ENCODE measurements around the gene FAAH.

FAAH gene

DNA sequence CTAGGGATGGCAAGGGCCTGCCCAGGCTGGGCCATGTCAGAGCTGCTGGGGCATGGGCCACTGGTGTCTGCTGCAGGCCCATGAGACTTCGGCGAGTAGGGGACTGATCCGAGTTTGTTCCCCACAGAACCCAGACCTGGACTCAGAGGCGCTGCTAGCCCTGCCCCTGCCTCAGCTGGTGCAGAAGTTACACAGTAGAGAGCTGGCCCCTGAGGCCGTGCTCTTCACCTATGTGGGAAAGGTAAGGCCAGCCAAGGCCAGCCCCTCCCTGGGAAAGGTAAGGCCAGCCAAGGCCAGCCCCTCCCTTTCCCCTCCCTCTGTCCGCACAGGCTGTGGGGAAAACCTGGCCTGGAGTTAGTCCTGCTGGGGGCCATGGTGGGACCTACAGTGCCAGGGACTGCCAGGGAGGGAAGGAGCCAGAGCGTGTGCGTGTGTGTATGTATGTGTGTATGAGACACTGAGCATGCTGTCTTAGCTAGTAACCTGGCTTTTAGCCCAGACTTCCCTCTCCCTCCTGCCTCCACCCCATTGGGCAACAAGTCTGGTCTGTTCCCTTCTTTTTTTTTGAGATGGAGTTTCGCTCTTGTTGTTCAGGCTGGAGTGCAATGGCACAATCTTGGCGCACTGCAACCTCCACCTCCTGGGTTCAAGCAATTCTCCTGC lies 8.0 kb downstream of the FAAH start:
- H3K9ac ChIP-seq (ENCODE audit: low read depth, low read length) = no peak overlapping the region
- H3K27me3 ChIP-seq (ENCODE audit: control insufficient read depth, insufficient read depth, low read length) = peaks cover 18% of the 10 kb centered on the region
- H3K9me3 ChIP-seq (replicated peaks; ENCODE audit: low read length) = no peaks in the 10 kb centered on the region
- no peaks in the 10 kb centered on the region for H3K36me3 ChIP-seq (ENCODE audit: insufficient read depth, low read length)
- no peak overlapping the region for H3K4me2 ChIP-seq (ENCODE audit: low read length)
- H3K4me3 ChIP-seq (ENCODE audit: low read length) = no peak overlapping the region
- H3K4me1 ChIP-seq (ENCODE audit: control insufficient read depth, insufficient read depth, low read length) = peaks cover 16% of the 10 kb centered on the region

GRCh38 chr1:46403916-46404315 lies 9.8 kb downstream of the FAAH start:
- peaks cover 10% of the 10 kb centered on the region for H3K27me3 ChIP-seq (ENCODE audit: control insufficient read depth, insufficient read depth, low read length)
- H3K4me1 ChIP-seq (ENCODE audit: control insufficient read depth, insufficient read depth, low read length) = peaks cover 16% of the 10 kb centered on the region
- no peaks in the 10 kb centered on the region for H3K36me3 ChIP-seq (ENCODE audit: insufficient read depth, low read length)
- no peak overlapping the region for H3K4me3 ChIP-seq (ENCODE audit: low read length)
- H3K9ac ChIP-seq (ENCODE audit: low read depth, low read length) = no peak overlapping the region
- no peak overlapping the region for H3K4me2 ChIP-seq (ENCODE audit: low read length)
- no peaks in the 10 kb centered on the region for H3K9me3 ChIP-seq (replicated peaks; ENCODE audit: low read length)

DNA sequence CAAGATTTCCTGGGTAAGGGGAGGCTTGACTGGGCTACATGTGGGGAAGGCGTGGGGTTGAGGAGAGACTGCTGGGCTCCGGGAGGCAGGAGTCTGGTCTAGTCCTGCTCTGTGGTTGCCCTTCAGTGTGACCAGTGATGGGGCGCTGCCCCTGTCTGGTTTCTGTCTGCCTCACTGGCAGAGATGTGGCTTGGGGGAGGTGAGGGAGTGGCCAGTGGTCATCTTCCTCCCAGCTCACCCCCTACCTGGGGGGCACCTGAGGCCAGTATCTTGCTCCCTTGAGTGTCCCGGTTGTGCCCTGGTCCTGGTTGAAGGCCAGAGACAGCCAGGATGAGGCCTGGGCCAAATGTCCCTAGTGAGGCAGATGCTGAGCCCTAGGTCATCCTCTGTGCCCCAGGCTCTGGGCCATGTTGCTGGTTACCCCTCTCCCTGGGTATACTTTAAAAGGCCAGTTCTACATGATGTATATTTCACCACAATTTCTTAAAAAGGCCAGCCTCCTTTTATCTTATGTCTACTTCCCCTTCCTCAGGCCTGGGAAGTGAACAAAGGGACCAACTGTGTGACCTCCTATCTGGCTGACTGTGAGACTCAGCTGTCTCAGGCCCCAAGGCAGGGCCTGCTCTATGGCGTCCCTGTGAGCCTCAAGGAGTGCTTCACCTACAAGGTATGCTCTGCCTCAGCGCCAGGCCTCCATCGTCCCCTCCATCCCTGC lies 10.5 kb downstream of the FAAH start:
- peaks cover 16% of the 10 kb centered on the region for H3K4me1 ChIP-seq (ENCODE audit: control insufficient read depth, insufficient read depth, low read length)
- no peak overlapping the region for H3K9ac ChIP-seq (ENCODE audit: low read depth, low read length)
- no peaks in the 10 kb centered on the region for H3K36me3 ChIP-seq (ENCODE audit: insufficient read depth, low read length)
- no peaks in the 10 kb centered on the region for H3K9me3 ChIP-seq (replicated peaks; ENCODE audit: low read length)
- H3K27me3 ChIP-seq (ENCODE audit: control insufficient read depth, insufficient read depth, low read length) = peaks cover 4% of the 10 kb centered on the region
- no peak overlapping the region for H3K4me3 ChIP-seq (ENCODE audit: low read length)
- no peak overlapping the region for H3K4me2 ChIP-seq (ENCODE audit: low read length)

DNA sequence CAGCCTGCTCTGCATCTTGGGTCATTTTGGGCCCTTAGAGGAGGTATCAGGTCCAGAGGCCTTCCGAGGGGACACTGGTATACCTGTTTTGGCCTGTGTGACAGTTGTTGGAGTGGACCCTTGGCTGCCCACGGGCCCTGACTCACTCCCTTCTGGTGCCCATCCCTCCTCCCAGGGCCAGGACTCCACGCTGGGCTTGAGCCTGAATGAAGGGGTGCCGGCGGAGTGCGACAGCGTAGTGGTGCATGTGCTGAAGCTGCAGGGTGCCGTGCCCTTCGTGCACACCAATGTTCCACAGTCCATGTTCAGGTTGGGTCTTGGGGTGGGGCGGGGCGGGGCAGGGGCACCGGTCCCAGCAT lies 11.1 kb downstream of the FAAH start:
- H3K4me2 ChIP-seq (ENCODE audit: low read length) = no peak overlapping the region
- H3K27me3 ChIP-seq (ENCODE audit: control insufficient read depth, insufficient read depth, low read length) = peaks cover 3% of the 10 kb centered on the region
- no peak overlapping the region for H3K9ac ChIP-seq (ENCODE audit: low read depth, low read length)
- H3K36me3 ChIP-seq (ENCODE audit: insufficient read depth, low read length) = no peaks in the 10 kb centered on the region
- peaks cover 16% of the 10 kb centered on the region for H3K4me1 ChIP-seq (ENCODE audit: control insufficient read depth, insufficient read depth, low read length)
- H3K9me3 ChIP-seq (replicated peaks; ENCODE audit: low read length) = no peaks in the 10 kb centered on the region
- H3K4me3 ChIP-seq (ENCODE audit: low read length) = no peak overlapping the region

DNA sequence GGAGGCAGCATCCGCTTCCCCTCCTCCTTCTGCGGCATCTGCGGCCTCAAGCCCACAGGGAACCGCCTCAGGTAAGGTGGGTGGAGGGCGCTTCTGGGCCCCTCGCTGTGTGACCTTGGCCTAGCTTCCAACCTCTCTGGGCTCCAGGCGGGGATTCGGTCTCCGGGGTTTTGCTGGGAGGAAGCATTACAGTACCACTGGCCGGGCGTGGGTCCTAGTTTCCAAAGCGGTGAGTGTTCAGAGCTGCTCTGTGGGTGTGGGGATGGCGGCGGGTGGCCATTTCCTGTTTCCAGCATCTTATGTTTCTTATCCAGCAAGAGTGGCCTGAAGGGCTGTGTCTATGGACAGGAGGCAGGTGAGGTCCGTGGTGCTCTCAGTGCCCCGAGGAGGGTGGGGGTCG lies 11.6 kb downstream of the FAAH start:
- Histone ChIP-seq H3K36me3 (ENCODE audit: insufficient read depth, low read length) (no peaks in the 10 kb centered on the region), H3K4me1 (ENCODE audit: control insufficient read depth, insufficient read depth, low read length) (peaks cover 19% of the 10 kb centered on the region), H3K4me3 (ENCODE audit: low read length) (no peak overlapping the region), H3K27me3 (ENCODE audit: control insufficient read depth, insufficient read depth, low read length) (no peaks in the 10 kb centered on the region), H3K4me2 (ENCODE audit: low read length) (peak overlapping the region; percentile 75), H3K9ac (ENCODE audit: low read depth, low read length) (no peak overlapping the region), H3K9me3 (replicated peaks; ENCODE audit: low read length) (no peaks in the 10 kb centered on the region)

DNA sequence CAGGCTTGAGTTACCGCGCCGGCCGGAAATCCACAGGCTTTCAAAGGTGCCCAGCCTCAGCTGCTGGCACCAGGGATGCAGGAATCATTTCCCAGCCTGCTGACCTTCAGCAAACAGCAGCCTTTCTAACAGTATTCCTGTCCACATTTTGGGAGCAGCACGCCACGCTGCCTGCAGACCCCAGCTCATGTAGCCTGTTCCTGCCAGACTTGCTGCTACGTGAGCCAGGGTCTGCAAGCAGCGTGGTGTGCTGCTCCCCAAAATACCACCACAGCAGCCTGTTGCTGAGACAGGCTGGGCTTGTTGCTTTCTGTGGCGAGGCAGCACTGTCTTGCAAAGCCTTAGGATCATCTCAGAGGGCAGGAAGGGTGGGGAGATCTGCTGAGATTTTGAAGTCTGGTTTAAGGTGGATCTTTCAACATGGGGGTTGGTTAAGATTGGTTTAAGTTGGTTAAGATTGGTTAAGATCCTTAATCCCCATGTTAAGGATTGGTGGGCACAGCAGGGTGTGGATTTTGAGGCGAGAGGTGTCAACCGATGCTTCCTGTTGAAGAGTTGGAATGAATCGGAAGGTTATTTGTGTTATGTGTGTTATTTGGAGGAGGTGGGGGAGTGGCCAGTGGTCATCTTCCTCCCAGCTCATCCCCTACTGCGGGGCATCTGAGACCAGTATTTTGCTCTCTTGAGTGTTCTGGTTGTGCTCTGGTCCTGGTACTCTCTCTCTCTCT lies 12.9 kb downstream of the FAAH start:
- Histone ChIP-seq H3K4me1 (ENCODE audit: control insufficient read depth, insufficient read depth, low read length) (peaks cover 15% of the 10 kb centered on the region), H3K9ac (ENCODE audit: low read depth, low read length) (peak overlapping the region; percentile 36), H3K36me3 (ENCODE audit: insufficient read depth, low read length) (no peaks in the 10 kb centered on the region), H3K9me3 (replicated peaks; ENCODE audit: low read length) (no peaks in the 10 kb centered on the region), H3K27me3 (ENCODE audit: control insufficient read depth, insufficient read depth, low read length) (no peaks in the 10 kb centered on the region), H3K4me3 (ENCODE audit: low read length) (peak overlapping the region; percentile 32), H3K4me2 (ENCODE audit: low read length) (peak overlapping the region; percentile 78)

DNA sequence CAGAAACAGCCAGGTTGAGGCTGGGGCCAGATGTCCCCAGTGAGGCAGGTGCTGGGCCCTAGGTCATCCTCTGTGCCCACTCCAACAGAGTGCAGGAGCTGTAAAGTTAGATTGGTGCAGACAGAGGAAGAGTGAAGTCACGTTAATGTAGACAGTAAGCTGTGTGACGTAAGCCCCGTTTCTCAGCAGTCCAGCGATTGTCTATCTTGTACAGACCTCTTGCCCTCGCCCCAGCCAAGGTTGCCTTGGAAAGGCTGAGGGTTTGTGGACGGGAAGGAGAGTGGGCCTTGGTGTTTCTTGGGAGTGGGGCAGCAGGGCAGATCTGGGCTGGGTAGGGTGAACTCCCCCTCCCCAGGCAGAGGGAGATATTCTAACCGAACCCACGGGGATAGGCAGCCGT lies 13.5 kb downstream of the FAAH start:
- no peaks in the 10 kb centered on the region for H3K27me3 ChIP-seq (ENCODE audit: control insufficient read depth, insufficient read depth, low read length)
- no peaks in the 10 kb centered on the region for H3K9me3 ChIP-seq (replicated peaks; ENCODE audit: low read length)
- H3K4me2 ChIP-seq (ENCODE audit: low read length) = no peak overlapping the region
- H3K9ac ChIP-seq (ENCODE audit: low read depth, low read length) = no peak overlapping the region
- peaks cover 12% of the 10 kb centered on the region for H3K4me1 ChIP-seq (ENCODE audit: control insufficient read depth, insufficient read depth, low read length)
- no peaks in the 10 kb centered on the region for H3K36me3 ChIP-seq (ENCODE audit: insufficient read depth, low read length)
- H3K4me3 ChIP-seq (ENCODE audit: low read length) = no peak overlapping the region

DNA sequence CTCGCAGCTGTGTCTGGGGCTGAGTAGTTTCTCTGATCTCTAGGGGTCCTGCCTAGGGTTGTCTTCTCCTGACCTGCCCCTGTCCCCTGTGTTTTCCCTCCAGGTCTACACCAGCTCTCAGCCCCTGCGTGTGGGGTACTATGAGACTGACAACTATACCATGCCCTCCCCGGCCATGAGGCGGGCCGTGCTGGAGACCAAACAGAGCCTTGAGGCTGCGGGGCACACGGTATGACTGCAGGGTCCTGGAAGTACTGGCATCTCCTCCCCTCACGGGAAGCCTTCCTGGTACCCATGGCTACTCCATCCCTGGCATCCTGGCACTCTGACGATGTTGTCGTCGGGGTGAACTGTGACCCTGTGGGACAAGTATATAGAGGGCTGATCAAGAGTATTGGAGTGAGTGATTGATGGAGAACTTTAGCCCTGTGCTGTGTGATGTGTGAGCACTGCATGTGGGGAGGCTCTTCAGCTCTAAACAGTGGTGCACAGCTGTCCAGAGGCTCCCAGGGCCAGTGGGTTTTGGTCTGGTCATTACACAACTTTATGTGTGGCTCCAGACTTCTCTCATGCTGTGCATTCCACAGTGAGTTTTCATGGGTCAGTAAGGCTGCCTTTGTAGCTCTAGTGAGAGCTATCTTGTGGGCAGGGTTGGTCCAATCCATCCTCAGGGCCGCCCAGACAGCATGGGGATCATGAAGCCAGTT lies 14.4 kb downstream of the FAAH start:
- Histone ChIP-seq H3K9me3 (replicated peaks; ENCODE audit: low read length) (no peaks in the 10 kb centered on the region), H3K4me3 (ENCODE audit: low read length) (no peak overlapping the region), H3K36me3 (ENCODE audit: insufficient read depth, low read length) (no peaks in the 10 kb centered on the region), H3K4me1 (ENCODE audit: control insufficient read depth, insufficient read depth, low read length) (peaks cover 12% of the 10 kb centered on the region), H3K9ac (ENCODE audit: low read depth, low read length) (no peak overlapping the region), H3K4me2 (ENCODE audit: low read length) (no peak overlapping the region), H3K27me3 (ENCODE audit: control insufficient read depth, insufficient read depth, low read length) (no peaks in the 10 kb centered on the region)

DNA sequence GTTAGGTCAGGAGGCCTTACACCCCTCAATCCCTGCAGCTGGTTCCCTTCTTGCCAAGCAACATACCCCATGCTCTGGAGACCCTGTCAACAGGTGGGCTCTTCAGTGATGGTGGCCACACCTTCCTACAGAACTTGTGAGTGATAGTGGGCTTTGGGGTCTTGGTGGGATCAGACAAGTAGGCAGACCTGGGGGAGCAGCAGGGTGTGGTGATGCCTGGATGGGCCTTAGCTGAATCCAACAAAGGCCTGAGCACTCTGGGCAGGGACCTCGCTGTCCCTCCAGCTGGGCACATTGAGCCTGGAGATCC lies 14.9 kb downstream of the FAAH start:
- peaks cover 12% of the 10 kb centered on the region for H3K4me1 ChIP-seq (ENCODE audit: control insufficient read depth, insufficient read depth, low read length)
- no peaks in the 10 kb centered on the region for H3K9me3 ChIP-seq (replicated peaks; ENCODE audit: low read length)
- H3K9ac ChIP-seq (ENCODE audit: low read depth, low read length) = no peak overlapping the region
- no peaks in the 10 kb centered on the region for H3K36me3 ChIP-seq (ENCODE audit: insufficient read depth, low read length)
- no peak overlapping the region for H3K4me3 ChIP-seq (ENCODE audit: low read length)
- H3K27me3 ChIP-seq (ENCODE audit: control insufficient read depth, insufficient read depth, low read length) = no peaks in the 10 kb centered on the region
- no peak overlapping the region for H3K4me2 ChIP-seq (ENCODE audit: low read length)

- Histone ChIP-seq H3K9me3 (replicated peaks; ENCODE audit: low read length) (no peaks in the 10 kb centered on the region), H3K4me1 (ENCODE audit: control insufficient read depth, insufficient read depth, low read length) (peaks cover 12% of the 10 kb centered on the region), H3K4me3 (ENCODE audit: low read length) (no peak overlapping the region), H3K36me3 (ENCODE audit: insufficient read depth, low read length) (no peaks in the 10 kb centered on the region), H3K27me3 (ENCODE audit: control insufficient read depth, insufficient read depth, low read length) (peaks cover 2% of the 10 kb centered on the region), H3K4me2 (ENCODE audit: low read length) (no peak overlapping the region), H3K9ac (ENCODE audit: low read depth, low read length) (no peak overlapping the region)
Measured at GRCh38 chr1:46410156-46411009, 16.3 kb downstream of the FAAH start.

- Histone ChIP-seq H3K4me1 (ENCODE audit: control insufficient read depth, insufficient read depth, low read length) (peaks cover 10% of the 10 kb centered on the region), H3K9ac (ENCODE audit: low read depth, low read length) (no peak overlapping the region), H3K9me3 (replicated peaks; ENCODE audit: low read length) (no peaks in the 10 kb centered on the region), H3K27me3 (ENCODE audit: control insufficient read depth, insufficient read depth, low read length) (peaks cover 7% of the 10 kb centered on the region), H3K4me2 (ENCODE audit: low read length) (no peak overlapping the region), H3K4me3 (ENCODE audit: low read length) (no peak overlapping the region), H3K36me3 (ENCODE audit: insufficient read depth, low read length) (no peaks in the 10 kb centered on the region)
Measured at GRCh38 chr1:46411010-46411405, 16.9 kb downstream of the FAAH start.
